ENCODE data around the gene ST3GAL4.
A peak's percentile ranks its signal among the peaks of the same experiment; 100 is the strongest.

The ST3GAL4 gene

GRCh38 chr11:126391970-126392632 lies 36.6 kb downstream of the ST3GAL4 start:
- TF ChIP-seq CTCF (conservative IDR thresholded peaks at IDR 0.05; ENCODE audit: low read length) (peak; percentile 57), EZH2phosphoT487 (IDR thresholded peaks at IDR 0.05; ENCODE audit: borderline replicate concordance) (no peak)
- peaks cover 63% of the 10 kb centered on the region for H3K4me1 ChIP-seq (ENCODE audit: insufficient read depth, low read length, poor library complexity, severe bottlenecking)
- H3K4me3 ChIP-seq (ENCODE audit: low read length, poor library complexity, severe bottlenecking), result peak overlapping the region; percentile 67
- H3F3A ChIP-seq (ENCODE audit: low read depth), result peaks cover 17% of the 10 kb centered on the region
- H4K20me1 ChIP-seq (ENCODE audit: insufficient read depth, low read length, poor library complexity, severe bottlenecking), result no peaks in the 10 kb centered on the region
- H3K9ac ChIP-seq (ENCODE audit: low read depth, low read length, poor library complexity, severe bottlenecking), result peak overlapping the region; percentile 77
- H3K9me2 ChIP-seq (replicated peaks; ENCODE audit: low read depth, low read length), result no peaks in the 10 kb centered on the region
- H3K36me3 ChIP-seq (ENCODE audit: insufficient read depth, low read length), result no peaks in the 10 kb centered on the region
- no peaks in the 10 kb centered on the region for H3K27me3 ChIP-seq (ENCODE audit: insufficient read depth, low read length, poor library complexity, severe bottlenecking)
- peak overlapping the region; percentile 78 for H3K4me2 ChIP-seq (ENCODE audit: low read depth, low read length, poor library complexity, severe bottlenecking)
- peaks cover 87% of the 10 kb centered on the region for H3K79me2 ChIP-seq (ENCODE audit: insufficient read depth, low read length)
- no peaks in the 10 kb centered on the region for H3K9me3 ChIP-seq (ENCODE audit: insufficient read depth, low read depth, low read length)
- H2AFZ ChIP-seq (ENCODE audit: low read length), result no peak overlapping the region

- peaks cover 87% of the 10 kb centered on the region for H3K79me2 ChIP-seq (ENCODE audit: insufficient read depth, low read length)
- H3K4me1 ChIP-seq (ENCODE audit: insufficient read depth, low read length, poor library complexity, severe bottlenecking), result peaks cover 58% of the 10 kb centered on the region
- H3F3A ChIP-seq (ENCODE audit: low read depth), result peaks cover 17% of the 10 kb centered on the region
- H3K9me3 ChIP-seq (ENCODE audit: insufficient read depth, low read depth, low read length), result no peaks in the 10 kb centered on the region
- H3K4me3 ChIP-seq (ENCODE audit: low read length, poor library complexity, severe bottlenecking), result peak overlapping the region; percentile 67
- H3K36me3 ChIP-seq (ENCODE audit: insufficient read depth, low read length), result no peaks in the 10 kb centered on the region
- TF ChIP-seq CTCF (conservative IDR thresholded peaks at IDR 0.05; ENCODE audit: low read length), result no peak
- no peak for TF ChIP-seq EZH2phosphoT487 (IDR thresholded peaks at IDR 0.05; ENCODE audit: borderline replicate concordance)
- no peaks in the 10 kb centered on the region for H4K20me1 ChIP-seq (ENCODE audit: insufficient read depth, low read length, poor library complexity, severe bottlenecking)
- no peaks in the 10 kb centered on the region for H3K27me3 ChIP-seq (ENCODE audit: insufficient read depth, low read length, poor library complexity, severe bottlenecking)
- H3K9me2 ChIP-seq (replicated peaks; ENCODE audit: low read depth, low read length), result no peaks in the 10 kb centered on the region
- peak overlapping the region; percentile 78 for H3K4me2 ChIP-seq (ENCODE audit: low read depth, low read length, poor library complexity, severe bottlenecking)
- no peak overlapping the region for H2AFZ ChIP-seq (ENCODE audit: low read length)
- H3K9ac ChIP-seq (ENCODE audit: low read depth, low read length, poor library complexity, severe bottlenecking), result peak overlapping the region; percentile 77
These were observed 37.1 kb downstream of the ST3GAL4 start for GRCh38 chr11:126392633-126393013.

GRCh38 chr11:126393143-126393542 lies 37.7 kb downstream of the ST3GAL4 start:
- H3K9ac ChIP-seq (ENCODE audit: low read depth, low read length, poor library complexity, severe bottlenecking), result peak overlapping the region; percentile 77
- no peak for TF ChIP-seq CTCF (conservative IDR thresholded peaks at IDR 0.05; ENCODE audit: low read length)
- TF ChIP-seq EZH2phosphoT487 (IDR thresholded peaks at IDR 0.05; ENCODE audit: borderline replicate concordance), result no peak

More at GRCh38 chr11:126393143-126393542, 37.7 kb downstream of the ST3GAL4 start:
- Histone ChIP-seq H3F3A (ENCODE audit: low read depth) (peaks cover 17% of the 10 kb centered on the region), H3K27me3 (ENCODE audit: insufficient read depth, low read length, poor library complexity, severe bottlenecking) (no peaks in the 10 kb centered on the region), H3K36me3 (ENCODE audit: insufficient read depth, low read length) (no peaks in the 10 kb centered on the region), H4K20me1 (ENCODE audit: insufficient read depth, low read length, poor library complexity, severe bottlenecking) (no peaks in the 10 kb centered on the region), H3K4me2 (ENCODE audit: low read depth, low read length, poor library complexity, severe bottlenecking) (peak overlapping the region; percentile 78), H3K9me3 (ENCODE audit: insufficient read depth, low read depth, low read length) (no peaks in the 10 kb centered on the region), H3K79me2 (ENCODE audit: insufficient read depth, low read length) (peaks cover 87% of the 10 kb centered on the region), H3K4me3 (ENCODE audit: low read length, poor library complexity, severe bottlenecking) (peak overlapping the region; percentile 67), H2AFZ (ENCODE audit: low read length) (no peak overlapping the region), H3K4me1 (ENCODE audit: insufficient read depth, low read length, poor library complexity, severe bottlenecking) (peaks cover 52% of the 10 kb centered on the region), H3K9me2 (replicated peaks; ENCODE audit: low read depth, low read length) (no peaks in the 10 kb centered on the region)
